Measurements from ENCODE around the gene CFAP141. TPM values are rescaled to one million over a fixed set of nuclear protein-coding genes. Genes with fewer than 3 reads are reported as not detected.
A peak's percentile ranks its signal among the peaks of the same experiment; 100 is the strongest.
"Not testable (repeated sequence)": the region's sequence is repeated elsewhere in the genome, so short reads cannot be mapped to it uniquely, and the experiment has no call there.

Gene CFAP141
- not detected for polyA plus RNA-seq (2013, experiment 1 of 2; ENCODE audit: insufficient read length)
- not detected for polyA plus RNA-seq (2013, experiment 2 of 2; ENCODE audit: insufficient read length)

DNA sequence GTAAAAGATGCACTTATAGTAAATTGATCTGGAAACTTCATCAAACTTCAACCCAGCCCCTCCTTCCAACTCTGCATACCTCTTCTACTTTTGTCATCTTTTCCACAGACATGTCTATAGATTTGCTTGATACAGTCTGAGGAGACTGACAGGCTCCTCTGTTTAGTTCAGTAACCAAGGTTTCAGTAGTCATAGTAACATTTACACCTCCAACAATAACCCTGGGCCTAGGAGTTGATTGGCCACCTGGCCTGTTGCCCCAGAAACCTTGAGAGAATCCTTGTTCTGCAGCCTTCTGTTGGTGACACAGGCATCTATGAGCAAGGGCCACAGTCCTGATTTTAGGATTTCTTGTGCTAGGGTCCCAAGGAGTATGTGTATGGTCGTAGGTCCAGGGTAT lies at the start of gene CFAP141:
TSS of gene CFAP141 (minus strand) at position 138 of the 400 bp plus-strand sequence. CDS start at position 112, 26 bp downstream.
- DNase-seq, result no peak

DNA sequence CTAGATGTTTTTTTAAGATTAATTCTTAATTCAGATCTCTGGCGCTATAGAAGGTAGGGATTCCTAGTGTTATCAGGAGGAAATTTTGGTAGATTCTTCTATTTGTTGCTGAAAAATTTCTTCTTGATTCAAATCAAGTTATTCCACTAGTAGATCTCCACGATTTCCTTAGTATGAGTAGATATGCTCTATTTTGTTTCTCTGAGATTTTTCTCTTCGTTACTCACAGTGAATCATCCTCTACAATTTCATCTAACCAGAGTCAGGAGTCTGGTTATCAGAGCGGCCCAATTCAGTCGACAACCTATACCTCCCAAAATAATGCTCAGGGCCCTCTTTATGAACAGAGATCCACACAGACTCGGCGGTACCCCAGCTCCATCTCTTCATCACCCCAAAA lies 47.5 kb upstream of the CFAP141 start:
- DNase-seq, result no peak

DNA sequence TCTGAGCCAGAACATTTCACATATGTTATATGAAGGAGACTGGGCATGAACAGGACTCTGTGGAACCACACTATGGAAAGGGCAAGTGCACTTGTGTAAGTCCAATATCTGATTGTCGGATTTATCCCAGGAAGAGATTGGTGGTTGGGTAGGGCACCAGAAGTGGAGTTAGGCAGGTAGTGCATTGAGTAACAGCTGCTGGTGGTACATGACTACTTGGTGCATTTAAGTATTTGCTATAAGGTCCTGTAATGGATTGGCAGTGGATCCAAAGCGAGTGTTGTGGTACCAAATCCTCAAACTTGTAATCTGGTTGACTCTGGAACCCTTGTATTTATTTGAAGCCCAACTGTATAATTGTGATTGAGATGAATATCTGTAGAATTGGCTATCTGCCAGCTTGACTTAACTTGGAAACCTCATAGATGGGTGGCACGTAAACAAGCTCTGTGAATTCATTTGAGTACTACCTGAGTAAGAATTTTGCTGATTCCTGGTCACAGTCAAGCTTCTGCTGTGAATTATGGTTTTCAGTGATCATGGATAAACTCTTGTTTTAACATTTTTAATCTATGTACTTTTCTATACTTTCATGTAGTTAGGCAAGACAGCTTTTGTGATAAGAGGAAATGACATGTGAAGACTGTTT lies 35.7 kb upstream of the CFAP141 start:
- DNase-seq, result no peak

DNA sequence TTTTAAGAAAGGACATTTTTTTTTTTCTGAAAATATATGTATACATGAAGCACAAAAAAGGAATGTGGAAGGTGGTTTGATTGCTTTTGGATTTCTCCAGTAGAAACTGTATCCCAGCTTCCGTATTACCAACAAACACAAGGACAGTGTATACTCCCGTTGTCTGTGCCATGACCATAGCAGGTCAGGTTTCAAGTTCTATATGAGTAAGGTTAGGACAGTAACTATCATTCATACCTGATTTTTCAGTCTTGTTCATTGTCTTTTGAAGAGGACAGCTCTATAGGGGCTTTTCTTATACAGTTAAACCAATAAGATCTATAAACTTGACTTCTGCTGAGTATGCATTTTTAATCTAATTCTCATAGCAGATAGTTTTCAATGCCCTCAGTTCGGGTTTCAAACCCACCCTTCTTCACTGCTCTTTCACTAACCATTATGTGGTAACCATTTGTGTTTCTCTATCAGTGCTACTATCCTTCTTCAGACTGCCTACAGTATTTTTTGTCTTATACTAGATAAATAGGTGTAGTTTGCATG lies 34.2 kb upstream of the CFAP141 start:
- DNase-seq, result no peak

DNA sequence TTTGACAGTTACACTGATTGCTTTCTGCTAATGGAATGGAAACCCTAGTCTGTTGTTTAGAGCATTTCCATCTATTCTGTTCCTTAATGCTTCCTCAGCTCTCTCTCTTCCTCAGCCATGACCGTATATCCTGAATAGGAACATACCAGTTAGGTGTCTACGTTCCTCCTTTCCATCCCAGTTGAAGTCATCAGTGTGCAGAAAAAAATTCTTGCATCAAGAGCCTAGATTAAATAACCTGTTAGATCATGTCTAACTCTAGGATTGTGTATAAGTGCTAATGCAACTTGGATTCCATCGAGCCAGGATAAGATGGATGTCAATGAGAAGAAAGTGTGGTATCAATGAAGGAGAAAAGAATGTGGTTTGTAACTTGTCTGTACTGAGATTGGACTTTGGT lies 33.4 kb upstream of the CFAP141 start:
- DNase-seq, result no peak

DNA sequence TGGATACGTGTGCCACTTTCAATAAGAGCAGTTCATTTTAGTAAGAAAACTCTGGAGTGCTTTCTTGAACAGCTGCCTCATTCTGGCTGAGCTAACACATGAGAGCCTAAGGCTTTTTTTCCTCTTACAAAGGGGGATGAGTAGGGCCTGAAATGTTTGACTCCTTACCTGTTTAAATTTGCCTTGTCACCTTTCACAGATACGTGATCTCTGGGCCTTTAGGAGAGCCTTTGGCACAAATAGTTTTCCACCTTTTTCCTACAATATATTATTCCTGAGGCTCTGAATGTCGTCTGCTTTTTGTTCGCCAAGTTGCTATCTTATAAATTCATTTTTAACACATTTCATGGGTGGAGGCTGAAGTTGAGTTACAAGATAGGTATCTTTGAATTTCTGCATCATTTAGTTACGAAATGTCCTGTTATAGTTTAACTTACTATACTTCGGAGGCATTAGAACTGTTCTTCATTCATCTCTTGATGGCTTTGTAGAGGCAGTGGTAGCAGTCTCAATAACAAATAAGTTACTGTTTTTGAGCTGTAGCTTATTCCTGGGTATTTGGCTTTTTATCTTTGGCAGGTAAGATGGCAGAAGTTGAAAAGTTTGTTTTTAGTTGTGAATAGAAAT lies 31.9 kb upstream of the CFAP141 start:
- DNase-seq, result no peak

DNA sequence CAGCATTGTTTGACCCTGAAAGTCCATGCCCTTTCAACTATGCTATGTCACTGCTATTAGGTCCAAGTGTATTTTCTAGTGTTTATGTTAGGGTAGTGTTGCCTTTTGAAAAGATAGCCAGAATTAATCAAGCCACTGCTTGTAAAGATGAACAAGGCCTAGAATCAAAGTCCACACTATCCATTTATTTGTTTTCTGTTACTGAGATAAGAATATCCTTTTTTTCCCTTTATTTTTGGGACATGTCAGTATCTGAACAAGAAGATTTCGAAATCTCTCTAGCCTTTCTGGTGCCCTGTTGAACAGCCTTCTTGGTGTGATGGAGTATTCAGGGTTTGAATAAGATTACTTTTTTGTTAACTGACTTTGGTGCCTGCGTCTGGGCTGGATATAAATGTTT lies 31.3 kb upstream of the CFAP141 start:
- DNase-seq, result no peak

DNA sequence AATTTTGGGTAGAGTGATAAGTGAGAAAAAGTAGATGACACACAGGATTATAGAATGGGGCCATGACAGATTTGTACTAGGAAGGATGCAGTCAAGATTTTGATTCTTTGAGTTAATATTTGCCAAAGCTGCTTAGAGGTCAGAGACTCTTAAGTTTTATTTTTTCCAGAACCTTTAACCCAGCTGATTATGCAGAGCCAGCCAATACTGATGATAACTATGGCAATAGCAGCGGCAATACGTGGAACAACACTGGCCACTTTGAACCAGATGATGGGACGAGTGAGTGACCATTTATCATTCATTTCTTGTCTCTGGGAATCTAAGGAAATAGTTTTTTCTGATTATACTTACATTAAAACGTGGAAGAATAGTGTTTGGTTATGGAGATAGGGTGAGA lies 30.7 kb upstream of the CFAP141 start:
- DNase-seq, result no peak

DNA sequence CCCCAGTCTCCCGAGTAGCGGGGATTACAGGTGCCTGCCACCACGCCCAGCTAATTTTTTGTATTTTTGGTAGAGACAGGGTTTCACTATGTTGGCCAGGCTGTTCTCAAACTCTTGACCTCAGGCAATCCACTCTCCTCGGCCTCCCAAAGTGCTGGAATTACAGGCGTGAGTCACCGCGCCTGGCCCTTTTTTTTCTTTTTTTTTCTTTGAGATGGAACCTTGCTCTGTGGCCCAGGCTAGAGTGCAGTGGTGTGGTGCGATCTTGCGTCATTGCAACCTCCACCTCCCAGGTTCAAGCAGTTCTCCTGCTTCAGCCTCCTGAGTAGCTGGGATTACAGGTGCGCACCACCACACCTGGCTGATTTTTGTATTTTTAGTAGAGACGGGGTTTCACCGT lies 27.0 kb upstream of the CFAP141 start:
- not testable (repeated sequence) for DNase-seq

DNA sequence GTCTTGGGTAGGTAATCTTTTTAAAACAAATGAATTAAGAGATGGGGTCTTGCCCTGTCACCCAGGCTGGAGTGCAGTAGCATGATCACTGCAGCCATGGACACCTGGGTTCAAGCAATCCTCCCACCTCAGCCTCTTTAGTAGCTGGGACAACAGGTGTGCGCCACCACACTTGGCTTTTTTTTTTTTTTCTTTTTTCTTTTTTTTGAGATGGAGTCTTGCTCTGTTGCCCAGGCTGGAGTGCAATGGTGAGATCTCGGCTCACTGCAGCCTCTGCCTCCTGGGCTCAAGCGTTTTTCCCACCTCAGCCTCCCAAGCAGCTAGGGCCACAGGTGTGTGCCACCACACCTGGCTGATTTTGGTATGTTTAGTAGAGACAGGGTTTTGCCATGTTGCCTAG lies 25.0 kb upstream of the CFAP141 start:
- not testable (repeated sequence) for DNase-seq

DNA sequence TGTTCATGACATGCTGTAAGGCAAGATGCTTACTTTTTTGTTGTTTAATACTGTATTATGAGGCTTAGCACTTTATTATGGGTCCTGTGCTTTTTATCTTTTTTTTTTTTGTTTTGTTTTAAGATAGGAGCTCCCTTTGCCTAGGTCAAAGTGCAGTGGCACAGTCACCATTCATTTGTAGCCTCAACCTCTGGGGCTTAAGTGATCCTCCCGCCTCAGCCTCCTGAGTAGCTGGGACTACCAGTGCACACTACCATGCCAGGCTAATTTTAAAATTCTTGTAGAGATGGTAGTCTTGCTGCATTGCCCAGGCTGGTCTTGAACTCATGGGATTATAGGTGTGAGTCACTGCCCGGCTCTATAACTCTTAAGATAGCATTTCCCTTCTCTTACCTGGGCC lies 19.2 kb upstream of the CFAP141 start:
- no peak for DNase-seq

DNA sequence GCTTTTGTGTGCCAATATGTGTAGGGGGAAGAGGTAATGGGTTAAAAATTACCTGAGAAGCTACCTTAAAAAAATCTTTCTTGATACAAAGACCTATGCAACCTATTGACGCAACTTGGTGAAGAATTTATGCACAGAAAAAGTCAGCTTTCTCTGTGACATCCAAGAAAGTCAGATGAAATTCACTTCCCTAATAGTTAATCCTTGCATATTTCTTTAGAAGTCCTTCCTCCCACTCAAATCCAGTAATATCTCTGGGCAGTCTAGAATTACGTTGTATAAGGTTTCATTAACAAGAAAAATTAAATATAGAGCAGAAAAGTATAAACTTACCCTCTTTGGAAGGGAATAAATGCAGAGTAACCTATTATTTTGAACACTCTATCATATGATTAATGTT lies 17.5 kb upstream of the CFAP141 start:
- DNase-seq, result no peak

DNA sequence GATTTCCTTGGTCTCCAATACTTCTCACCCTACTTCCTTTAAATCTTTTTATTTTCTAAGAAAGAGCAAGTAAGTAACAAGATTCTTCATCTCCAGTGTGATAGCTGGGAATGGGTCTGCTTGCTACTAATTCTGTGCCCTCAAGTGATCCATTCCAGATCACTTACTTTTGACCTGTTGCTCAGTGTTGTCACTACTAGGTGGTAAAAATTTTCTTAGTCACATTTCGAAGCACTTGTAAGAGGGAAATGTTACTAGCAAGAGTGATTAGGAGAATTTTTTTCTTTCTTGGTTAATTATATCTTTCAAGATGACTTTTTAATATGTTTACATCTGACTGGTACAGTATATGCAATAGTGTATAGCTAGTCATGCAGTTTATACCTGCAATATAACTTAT lies 16.8 kb upstream of the CFAP141 start:
- DNase-seq, result no peak

DNA sequence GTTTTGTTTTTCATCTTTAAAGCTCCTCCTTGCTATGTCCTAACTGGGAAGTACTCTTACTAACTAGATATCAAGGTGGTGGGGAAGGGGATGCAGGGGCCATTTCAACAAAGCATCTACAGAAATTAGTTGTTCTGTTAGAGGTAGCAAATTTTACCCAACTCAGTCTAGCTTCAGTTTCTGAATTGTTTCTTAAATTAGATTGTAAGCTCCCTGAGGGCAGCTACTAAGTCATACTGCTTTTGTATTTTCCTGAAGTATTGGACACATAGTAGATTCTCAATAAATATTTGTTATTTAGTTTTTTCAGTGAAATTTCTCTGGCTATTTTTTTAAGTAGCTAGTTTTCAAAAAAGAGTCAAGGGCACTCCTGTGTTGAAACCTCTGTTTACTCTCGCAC lies 16.4 kb upstream of the CFAP141 start:
- no peak for DNase-seq

DNA sequence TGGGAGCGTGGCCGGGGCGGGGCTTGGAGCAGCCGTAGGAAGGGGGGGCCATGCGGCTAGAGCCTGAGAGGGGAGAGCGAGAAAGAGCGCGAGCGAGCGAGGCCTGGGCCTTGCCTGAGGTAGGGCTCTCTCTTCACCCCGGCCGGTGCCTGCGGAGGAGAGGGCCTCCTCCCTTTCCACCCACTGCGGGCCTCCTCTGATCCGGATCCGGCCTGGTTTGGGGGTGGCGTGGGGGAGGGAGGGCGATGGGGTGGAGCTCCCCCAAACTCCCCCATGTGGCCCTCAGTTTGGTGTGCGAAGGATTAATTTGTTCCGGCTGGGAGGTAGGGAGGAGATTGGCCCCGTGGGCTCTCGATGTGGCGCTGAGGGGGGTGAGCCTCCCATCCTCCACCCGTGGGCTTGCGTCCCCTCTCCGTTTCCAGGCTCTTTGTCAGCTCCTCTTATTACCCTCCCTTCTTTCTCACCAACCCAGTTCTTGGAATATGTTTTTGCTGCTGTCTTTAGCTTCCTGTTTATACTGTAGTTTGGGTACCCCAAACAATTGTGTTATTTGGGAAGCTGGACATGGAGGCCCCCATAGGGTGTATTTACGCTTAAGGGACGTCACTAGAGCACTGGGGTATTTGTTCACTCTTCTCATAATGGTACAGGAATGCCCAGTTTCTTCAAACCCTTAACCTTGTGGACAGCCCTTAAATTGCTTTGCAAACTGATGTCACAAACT lies 15.3 kb upstream of the CFAP141 start:
- DNase-seq, result peak; percentile 53

DNA sequence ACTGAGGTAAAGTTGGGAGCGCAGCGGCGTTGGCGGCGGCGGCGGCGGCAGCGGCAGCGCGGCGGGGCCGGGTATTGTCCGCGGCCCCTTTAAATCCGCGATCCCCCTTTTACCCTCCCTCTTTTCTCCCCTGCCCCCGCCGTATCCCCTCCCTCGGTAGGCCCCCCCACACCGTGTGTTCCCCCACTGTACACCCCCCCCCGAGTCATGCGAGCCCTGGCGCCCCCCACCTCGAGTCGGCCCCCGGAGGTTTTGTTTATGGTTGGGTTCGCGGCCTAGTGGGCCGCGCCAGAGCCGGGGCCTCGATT lies 14.8 kb upstream of the CFAP141 start:
- DNase-seq, result no peak

DNA sequence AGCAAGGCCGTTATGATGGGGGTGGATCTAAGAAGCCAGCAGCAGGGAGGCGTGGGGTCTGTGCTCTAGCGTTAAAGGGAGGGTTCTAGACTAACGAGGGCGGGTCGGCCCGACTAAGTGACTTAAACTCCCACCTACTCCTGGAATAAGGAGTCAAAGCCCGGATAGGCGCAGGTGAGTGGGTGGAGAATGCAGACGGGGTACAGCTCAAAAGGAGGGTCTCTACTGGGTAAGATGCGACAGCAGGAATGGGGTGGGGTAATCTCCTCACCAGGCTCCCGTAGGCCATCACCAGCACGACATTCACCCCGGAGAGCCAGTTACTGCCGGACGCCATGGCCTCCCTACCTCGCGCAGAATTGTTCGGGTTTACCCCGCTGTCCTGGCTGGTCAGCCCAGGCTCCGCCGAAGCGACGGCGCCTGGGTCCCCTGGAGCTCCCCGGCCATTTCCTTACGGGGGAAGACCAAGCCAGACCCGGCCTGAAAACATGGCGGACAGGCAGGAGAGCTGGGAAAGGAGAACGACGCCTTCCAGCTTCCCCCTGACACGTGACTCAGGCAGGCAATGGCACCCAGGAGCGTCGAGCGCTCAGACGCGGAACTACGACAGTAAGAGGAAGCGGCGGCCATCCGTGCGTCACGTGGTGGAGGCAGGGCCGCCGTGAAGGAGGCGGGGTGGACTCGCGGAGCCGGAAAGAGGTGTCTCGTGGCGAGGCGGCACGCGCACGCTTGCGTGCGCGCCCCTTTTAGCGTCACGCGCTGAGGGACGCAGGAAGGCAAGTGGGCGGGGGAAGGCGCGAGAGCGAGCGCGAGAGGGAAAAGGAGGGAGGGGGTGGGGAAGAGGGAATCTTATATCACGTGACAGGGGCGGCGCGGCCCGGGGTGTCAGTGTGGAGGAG lies 14.2 kb upstream of the CFAP141 start, which contains the start of gene UBAP2L:
TSS of gene UBAP2L (plus strand) at position 885 of the 899 bp plus-strand sequence. CDS start 4,169 bp downstream, outside the sequence.
- DNase-seq, result peak; percentile 100

DNA sequence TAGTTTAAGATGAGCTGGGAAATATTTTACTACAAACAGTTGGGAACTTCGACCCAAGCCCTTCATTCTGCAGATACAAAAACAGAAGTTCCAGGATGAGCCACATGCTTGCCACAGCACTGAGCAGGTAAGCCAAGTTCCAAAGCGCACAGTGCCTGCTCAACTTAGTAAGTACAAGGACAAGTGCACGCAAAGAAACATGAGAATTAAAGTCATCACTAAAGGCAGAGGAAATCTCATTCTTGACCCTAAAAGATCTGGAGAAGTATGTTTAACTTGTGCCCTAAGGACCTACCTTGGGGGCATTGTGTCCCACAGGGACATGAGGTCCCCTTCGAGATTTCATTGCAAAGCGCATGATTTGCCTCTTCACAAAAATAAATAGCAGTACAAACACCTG lies 13.4 kb upstream of the CFAP141 start:
- no peak for DNase-seq

DNA sequence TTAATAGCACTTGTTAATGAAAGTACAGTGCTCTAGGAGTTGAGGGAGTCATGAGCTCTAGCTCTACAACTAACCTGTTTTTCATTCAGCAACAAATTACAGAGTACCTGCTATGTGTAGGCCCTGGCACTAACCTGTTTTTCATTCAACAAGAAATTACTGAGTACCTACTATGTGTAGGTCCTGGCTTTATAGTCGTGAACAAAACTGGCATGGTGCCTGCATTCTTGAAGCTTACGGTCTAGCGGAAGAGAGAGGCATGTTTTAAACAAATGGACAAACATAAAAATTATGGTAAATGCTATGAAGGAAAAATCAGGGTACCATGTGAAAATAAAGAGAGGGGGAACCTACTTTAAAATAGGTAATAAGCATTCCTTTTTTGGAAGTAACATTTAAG lies 12.4 kb upstream of the CFAP141 start:
- no peak for DNase-seq

DNA sequence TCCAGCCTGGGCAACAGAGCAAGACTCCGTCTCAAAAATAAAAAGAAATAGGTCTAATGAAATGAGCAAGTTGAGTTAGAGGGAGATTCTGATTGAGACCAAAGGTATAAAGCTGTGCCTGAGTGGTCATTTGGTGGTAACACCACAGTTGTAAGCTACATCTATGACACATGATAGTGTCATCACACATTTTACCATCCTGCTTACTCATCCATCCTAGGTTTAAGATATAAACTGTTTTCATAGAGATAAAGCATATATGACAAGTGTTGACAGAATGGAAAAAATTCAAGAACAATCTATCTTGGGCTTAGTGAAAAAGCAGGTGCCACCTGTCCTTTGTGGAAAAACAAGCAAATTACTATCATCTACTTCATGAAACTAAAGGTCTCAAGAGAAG lies 7.1 kb upstream of the CFAP141 start:
- DNase-seq, result no peak

DNA sequence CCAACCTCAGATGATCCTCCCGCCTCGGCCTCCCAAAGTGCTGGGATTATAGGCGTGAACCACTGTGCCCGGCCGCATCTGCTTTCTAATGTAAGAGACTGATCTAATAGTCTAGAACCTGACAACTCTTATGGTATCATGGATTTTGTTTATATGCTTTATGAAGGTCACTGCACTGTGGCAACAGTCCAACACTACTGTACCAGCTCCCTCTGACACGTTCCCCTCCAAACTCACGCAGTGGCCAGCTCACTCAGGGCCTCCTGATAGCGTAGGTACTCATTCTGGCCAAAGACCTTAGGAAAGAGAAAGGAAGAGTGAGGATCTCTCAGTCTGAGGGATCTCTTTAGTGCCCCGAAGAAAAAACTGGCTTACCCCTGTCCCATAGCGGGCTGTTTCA lies 6.0 kb upstream of the CFAP141 start:
- DNase-seq, result no peak

DNA sequence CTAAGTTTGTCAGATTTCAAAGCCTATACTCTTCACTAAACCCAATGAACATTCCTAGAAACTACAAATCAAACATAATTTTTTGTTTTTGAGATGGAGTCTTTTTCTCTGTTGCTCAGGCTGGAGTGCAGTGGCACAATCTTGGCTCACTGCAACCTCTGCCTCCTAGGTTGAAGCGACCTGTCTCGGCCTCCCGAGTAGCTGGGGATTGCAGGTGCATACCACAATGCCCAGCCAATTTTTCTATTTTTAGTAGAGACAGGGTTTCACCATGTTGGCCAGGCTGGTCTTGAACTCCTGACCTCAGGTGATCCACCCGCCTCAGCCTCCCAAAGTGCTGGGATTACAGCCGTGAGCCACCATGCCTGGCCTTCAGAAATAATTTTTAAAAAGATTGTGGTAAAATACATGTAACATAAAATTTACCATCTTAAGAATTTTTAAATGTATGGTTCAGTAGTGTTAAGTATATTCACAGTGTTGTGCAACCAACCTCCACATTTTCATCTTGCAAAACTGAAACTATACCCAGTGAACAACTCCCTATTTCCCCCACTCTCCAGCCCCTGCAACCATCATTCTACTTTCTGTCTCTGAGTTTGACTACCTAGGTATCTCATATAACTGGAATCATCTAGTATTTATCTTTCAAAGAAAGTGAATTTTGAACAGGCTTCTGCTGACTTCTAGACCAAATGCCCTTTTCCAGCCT lies 2.7 kb upstream of the CFAP141 start:
- no peak for DNase-seq

Measured in fibroblast of skin of abdomen (primary cell).